Neural progenitor cell (in vitro differentiated cells): ENCODE results near the gene CDH11.

Experiments used
- EZH2 ChIP-seq: fragments of 200-600 bp; sonication (generic); IDR thresholded peaks from 2 replicates; pipeline ENCODE4 v1.6.1; 2017; ENCODE audit warnings: antibody characterized with exemption, mild to moderate bottlenecking, moderate library complexity
- TF ChIP-seq, protein P1 (sequence below): fragments of 200-600 bp; sonication (generic); IDR thresholded peaks from 2 replicates; pipeline ENCODE4 v1.5.1; 2017; ENCODE audit warnings: antibody characterized with exemption, mild to moderate bottlenecking

DNA sequence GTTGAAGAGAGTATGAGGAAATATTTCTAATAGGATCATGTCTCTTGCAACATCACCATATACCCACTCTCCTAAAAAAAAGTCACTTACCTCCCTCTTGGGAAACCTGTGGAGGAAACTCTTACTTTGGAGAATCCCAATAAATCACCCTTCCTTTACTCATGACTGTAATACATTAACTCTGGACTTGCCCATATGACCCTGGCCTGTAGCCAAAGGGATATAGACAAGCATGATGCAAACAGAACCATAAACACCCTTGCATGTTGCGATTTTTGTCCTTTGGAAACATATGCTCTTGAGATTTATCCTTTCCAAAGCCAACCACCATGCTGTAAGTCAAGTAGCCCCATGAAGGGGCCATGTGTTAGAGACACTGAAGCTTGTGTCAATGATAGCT lies 19.5 kb downstream of the CDH11 start:
- TF ChIP-seq, protein P1, sequence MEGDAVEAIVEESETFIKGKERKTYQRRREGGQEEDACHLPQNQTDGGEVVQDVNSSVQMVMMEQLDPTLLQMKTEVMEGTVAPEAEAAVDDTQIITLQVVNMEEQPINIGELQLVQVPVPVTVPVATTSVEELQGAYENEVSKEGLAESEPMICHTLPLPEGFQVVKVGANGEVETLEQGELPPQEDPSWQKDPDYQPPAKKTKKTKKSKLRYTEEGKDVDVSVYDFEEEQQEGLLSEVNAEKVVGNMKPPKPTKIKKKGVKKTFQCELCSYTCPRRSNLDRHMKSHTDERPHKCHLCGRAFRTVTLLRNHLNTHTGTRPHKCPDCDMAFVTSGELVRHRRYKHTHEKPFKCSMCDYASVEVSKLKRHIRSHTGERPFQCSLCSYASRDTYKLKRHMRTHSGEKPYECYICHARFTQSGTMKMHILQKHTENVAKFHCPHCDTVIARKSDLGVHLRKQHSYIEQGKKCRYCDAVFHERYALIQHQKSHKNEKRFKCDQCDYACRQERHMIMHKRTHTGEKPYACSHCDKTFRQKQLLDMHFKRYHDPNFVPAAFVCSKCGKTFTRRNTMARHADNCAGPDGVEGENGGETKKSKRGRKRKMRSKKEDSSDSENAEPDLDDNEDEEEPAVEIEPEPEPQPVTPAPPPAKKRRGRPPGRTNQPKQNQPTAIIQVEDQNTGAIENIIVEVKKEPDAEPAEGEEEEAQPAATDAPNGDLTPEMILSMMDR = no peak
- TF ChIP-seq EZH2 = no peak
